ENCODE measurements around the gene CACNA1D.

DNA sequence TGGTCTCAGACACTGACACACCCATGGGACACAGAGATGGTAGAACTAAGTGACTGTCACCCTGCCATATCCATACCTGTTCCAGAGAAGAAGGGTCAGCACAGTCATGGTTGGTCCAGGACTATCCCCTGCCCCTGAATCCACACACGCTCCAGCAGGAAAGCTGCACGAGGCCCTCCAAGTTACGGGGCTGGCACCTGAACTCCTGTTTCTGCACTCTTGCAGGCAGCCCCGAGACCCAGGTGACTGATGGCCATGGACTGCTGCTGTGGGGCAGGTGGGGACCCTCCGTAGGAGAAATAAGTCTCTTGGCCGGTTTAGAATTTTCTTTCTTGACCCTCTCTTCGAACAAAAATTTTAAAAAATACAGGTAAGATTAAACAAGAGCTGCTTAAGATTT lies 321.2 kb downstream of the CACNA1D start:
- TF ChIP-seq, protein P1, sequence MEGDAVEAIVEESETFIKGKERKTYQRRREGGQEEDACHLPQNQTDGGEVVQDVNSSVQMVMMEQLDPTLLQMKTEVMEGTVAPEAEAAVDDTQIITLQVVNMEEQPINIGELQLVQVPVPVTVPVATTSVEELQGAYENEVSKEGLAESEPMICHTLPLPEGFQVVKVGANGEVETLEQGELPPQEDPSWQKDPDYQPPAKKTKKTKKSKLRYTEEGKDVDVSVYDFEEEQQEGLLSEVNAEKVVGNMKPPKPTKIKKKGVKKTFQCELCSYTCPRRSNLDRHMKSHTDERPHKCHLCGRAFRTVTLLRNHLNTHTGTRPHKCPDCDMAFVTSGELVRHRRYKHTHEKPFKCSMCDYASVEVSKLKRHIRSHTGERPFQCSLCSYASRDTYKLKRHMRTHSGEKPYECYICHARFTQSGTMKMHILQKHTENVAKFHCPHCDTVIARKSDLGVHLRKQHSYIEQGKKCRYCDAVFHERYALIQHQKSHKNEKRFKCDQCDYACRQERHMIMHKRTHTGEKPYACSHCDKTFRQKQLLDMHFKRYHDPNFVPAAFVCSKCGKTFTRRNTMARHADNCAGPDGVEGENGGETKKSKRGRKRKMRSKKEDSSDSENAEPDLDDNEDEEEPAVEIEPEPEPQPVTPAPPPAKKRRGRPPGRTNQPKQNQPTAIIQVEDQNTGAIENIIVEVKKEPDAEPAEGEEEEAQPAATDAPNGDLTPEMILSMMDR (IDR thresholded peaks at IDR 0.05): no peak
- no peak for TF ChIP-seq POLR2AphosphoS5 (IDR thresholded peaks at IDR 0.05)
- TF ChIP-seq POLR2A (IDR thresholded peaks at IDR 0.05): no peak
- no peak for TF ChIP-seq EP300 (IDR thresholded peaks at IDR 0.05; ENCODE audit: low read depth)
